HFF-Myc (cell line): ENCODE measurements around the gene VAC14.
"Not testable (repeated sequence)": the region's sequence is repeated elsewhere in the genome, so short reads cannot be mapped to it uniquely, and the experiment has no call there.

Experiments
- DNase-seq: peaks from one replicate; pipeline ENCODE4 v3.0.0-alpha.2; 2011; ENCODE audit warnings: low read depth; ENCODE audit errors: extremely low read depth
- H3K4me3 ChIP-seq: replicated peaks from 2 replicates; pipeline ENCODE4 v1.5.1; 2011; ENCODE audit warnings: low read depth, mild to moderate bottlenecking, control low read depth, low read length
- TF ChIP-seq, protein P1 (sequence below): IDR thresholded peaks from 2 replicates; pipeline ENCODE4 v1.5.1; 2012; ENCODE audit warnings: mild to moderate bottlenecking, low read depth, low read length, control low read depth; ENCODE audit errors: missing control alignments

Gene VAC14

DNA sequence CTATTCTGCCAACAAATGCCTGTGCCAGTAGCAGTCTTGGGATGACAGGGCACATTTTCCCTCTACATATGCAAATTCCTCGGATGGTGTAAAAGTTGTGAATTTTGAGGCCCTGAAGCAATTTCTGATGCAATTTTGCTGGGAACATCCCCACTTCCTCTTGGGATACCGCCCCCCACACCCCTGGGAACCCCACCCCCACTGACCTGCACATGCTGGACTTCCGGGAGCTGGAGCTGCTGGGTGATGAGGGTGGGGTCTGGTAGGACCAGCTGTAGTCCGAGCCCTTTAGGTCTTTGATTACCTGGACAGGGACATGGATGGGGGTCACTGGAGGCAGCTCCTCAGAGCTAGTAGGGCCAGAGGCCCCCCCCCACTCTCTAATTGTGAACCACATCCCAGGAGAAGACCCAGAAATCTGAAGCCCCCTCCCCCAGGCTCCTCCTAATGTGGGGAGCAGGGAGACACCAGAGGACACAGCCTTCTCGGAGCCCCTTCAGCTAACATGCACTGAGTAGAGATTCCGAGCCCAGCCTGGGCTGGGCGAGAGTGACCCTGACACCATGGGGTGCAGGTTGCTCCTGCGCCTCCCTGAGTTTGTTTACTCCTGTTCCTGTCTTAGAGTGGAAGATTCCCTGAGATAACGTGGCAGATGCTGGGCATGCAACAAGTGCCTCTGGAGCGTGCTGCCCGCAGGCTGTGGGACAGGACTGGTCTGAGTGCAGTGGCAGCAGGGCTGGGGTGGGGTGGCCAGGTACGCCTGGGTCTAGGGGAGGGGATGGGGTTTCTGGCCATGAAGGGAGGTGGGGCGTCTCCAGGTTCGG is 124.1 kb downstream of the VAC14 start:
- DNase-seq, result no peak
- no peak overlapping the region for H3K4me3 ChIP-seq
- TF ChIP-seq, protein P1, sequence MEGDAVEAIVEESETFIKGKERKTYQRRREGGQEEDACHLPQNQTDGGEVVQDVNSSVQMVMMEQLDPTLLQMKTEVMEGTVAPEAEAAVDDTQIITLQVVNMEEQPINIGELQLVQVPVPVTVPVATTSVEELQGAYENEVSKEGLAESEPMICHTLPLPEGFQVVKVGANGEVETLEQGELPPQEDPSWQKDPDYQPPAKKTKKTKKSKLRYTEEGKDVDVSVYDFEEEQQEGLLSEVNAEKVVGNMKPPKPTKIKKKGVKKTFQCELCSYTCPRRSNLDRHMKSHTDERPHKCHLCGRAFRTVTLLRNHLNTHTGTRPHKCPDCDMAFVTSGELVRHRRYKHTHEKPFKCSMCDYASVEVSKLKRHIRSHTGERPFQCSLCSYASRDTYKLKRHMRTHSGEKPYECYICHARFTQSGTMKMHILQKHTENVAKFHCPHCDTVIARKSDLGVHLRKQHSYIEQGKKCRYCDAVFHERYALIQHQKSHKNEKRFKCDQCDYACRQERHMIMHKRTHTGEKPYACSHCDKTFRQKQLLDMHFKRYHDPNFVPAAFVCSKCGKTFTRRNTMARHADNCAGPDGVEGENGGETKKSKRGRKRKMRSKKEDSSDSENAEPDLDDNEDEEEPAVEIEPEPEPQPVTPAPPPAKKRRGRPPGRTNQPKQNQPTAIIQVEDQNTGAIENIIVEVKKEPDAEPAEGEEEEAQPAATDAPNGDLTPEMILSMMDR, result no peak

DNA sequence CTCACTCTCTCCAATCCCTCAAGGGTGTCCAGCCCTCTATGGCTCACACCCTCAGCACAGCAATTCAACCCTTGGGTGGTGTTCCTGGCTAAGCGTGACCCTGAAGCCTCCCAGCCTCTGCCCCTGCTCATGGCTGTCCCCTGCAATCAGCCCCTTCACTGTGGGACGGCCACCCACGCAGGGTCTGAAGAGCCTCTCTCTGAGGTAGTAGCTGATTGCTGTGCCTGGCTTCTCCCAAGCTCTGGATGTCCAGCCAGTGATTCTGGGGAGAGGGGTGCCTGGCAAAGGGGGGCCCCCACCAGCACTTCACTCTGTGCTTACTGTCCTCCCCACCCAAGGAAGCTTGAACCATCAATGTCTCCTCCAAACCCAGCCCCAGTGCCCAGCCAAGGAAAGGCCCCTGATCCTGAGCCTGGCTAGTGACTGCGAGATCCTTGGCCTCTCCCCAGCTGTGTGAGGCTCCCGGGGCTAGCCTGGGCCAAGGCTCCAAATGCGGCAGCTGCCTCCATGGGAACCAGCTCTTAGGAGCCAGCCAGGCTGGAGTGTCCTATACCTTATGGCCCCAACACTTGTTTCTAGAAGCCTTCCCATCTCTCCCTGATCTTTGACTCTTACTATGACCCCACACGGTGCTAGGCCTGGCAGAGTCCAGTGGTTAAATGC is 125.0 kb downstream of the VAC14 start:
- TF ChIP-seq, protein P1, result no peak
- H3K4me3 ChIP-seq, result no peak overlapping the region
- no peak for DNase-seq

DNA sequence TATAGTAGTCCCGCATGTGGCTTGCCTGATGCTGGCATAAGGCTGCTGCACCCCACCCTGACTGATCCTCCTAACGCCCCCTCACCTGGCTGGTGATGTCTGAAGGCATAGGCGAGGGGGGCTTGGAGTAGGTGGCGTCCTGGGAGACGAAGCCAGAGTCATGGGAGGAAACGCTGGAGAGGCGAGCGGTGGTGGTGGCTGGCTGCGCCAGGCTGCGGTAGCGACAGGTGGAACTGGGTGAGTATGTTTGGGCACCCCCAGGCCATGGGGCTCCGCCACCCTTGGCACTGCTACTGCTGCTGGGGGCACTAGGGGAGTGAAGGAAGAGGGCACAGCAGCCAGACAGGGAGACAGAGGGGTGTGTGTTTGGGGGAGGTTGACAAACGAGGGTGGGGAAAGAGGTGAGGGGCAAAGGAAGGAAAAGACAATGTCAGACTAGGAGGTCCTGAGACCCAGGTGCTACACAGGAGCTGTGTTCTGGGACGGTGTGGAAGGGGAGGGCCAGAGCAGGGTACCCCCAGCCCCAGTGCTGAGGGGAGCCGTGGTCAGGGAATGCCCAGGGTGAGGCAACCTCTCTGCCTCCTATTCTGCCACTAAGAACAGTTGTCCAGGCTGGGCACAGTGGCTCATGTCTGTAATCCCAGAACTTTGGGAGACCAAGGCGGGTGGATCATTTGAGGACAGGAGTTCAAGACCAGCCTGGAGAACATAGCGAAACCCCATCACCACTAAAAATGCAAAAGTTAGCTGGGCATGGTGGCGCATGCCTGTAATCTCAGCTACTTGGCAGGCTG is 126.5 kb downstream of the VAC14 start:
- no peak overlapping the region for H3K4me3 ChIP-seq
- TF ChIP-seq, protein P1, result no peak
- no peak for DNase-seq

DNA sequence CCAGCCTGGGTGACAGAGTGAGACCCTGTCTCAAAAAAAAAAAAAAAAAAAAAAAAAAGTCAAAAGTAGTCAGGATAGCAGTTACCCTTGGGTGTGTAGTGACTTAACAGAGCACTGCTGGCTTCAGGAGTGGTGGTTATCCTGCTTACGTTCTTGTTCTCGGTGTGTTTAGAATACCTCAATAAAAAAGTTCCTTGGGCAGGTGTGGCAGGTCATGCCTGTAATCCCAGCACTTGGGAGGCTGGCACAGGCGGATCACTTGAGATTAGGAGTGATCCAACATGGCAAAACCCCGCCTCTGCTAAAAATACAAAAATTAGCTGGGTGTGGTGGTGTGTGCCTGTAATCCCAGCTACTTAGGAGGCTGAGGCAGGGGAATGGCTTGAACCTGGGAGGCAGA is 130.0 kb downstream of the VAC14 start:
- not testable (repeated sequence) for H3K4me3 ChIP-seq, DNase-seq

DNA sequence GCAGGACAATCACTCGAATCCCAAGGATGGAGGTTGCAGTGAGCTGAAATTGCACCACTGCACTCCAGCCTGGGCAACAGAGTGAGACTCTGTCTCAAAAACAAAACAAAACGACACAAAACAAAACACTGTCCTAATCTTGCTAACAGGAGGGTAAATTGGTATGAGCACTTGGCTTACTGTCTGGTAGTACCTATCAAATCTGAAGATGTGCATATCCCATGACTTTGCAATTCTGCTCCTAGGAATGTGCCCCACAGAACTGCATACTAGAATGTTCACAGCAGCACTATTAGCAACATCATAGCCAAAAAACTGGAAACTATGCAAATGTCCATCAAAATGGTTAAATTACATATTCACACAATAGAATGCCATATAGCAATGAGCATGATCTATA is 130.8 kb downstream of the VAC14 start:
- H3K4me3 ChIP-seq, result no peak overlapping the region
- no peak for DNase-seq
- TF ChIP-seq, protein P1, result no peak

DNA sequence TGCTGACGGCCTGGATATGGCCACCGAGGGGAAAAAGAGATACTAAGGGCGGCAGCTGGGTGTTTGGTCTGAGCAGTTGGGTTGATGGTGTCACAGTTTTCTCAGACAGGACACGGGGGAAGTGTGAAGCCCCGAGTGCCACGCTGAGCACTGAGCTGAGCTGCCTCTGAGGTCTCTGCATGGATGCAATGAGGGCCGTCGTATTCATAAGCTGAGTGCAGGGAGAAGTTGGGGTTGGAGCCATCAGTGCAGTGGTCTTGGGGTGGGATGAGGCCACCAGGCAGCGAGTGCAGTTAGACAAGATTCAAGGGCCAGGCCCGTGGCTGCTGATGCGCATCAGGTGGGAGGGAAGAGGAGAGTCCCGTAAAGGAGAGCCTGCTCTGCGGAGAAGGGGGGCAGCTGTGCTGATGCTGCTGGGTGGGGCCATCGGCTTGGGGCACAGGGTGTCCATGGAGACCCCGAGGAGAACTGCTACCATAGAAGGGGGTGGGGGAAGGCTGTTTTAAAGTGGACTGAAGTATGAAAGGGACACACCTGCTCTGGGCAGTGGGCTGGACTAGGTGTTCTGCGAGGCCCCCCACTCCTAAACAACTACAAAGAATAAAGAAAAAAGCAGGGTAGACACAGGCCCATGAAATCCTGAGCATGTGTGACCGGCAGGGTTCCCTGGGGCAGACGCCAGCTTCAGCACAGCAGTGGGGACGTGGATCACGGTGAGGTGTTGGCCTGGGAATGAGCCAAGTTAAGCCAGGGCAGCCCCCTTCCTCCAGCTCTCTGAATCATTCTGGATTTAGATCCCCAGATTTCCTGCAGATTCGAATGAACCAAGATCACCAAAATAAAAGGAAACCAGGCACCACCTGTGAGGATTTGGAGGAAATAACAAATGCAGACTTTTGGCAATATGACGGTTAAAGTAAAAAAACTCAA is 134.9 kb downstream of the VAC14 start:
- no peak overlapping the region for H3K4me3 ChIP-seq
- DNase-seq, result no peak
- TF ChIP-seq, protein P1, result no peak
